ENCODE measurements around the gene FBXO11.

The FBXO11 gene

DNA sequence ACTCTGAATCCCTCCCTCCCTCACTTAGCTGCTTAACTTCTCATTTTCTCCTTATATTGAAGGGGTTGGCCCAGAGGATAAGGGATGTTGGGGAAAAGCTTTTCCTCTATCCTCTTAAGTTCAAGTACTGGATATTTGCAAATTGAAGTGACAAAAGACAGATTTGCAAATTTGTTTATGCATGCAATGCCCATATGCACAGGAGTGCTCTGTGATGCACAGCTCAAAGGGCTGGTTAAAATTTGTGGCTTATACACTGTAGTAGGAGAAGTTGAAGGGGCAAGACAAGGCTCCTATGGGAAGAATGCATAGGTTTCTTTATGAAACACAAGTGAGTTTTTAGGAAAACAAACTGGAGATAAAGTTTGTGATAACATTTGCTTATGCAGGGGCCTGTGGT, 131.7 kb downstream of the FBXO11 start:
- TF ChIP-seq, protein P1, sequence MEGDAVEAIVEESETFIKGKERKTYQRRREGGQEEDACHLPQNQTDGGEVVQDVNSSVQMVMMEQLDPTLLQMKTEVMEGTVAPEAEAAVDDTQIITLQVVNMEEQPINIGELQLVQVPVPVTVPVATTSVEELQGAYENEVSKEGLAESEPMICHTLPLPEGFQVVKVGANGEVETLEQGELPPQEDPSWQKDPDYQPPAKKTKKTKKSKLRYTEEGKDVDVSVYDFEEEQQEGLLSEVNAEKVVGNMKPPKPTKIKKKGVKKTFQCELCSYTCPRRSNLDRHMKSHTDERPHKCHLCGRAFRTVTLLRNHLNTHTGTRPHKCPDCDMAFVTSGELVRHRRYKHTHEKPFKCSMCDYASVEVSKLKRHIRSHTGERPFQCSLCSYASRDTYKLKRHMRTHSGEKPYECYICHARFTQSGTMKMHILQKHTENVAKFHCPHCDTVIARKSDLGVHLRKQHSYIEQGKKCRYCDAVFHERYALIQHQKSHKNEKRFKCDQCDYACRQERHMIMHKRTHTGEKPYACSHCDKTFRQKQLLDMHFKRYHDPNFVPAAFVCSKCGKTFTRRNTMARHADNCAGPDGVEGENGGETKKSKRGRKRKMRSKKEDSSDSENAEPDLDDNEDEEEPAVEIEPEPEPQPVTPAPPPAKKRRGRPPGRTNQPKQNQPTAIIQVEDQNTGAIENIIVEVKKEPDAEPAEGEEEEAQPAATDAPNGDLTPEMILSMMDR (conservative IDR thresholded peaks at IDR 0.05; ENCODE audit: low read depth, low read length): no peak
- DNase-seq (ENCODE audit: low read depth): no peak
- no peak overlapping the region for H3K4me3 ChIP-seq (ENCODE audit: low read length)

DNA sequence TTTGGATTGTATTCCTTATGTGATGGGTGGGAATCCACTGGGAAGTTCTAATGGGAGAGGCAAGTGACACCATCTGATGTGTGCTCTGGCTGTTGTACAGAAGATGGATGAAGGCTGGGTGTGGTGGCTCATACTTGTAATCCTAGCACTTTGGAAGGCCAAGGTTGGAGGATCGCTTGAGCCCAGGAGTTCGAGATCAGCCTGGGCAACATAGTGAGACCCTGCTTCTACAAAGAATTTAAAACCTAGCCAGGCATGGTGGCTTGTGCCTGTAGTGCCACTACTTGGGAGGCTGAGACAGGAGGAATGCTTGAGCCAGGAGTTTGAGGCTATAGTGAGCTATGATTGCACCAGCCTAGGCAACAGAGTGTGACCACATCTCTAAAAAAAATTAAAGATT, 134.0 kb downstream of the FBXO11 start:
- TF ChIP-seq, protein P1 (conservative IDR thresholded peaks at IDR 0.05; ENCODE audit: low read depth, low read length): no peak
- no peak for DNase-seq (ENCODE audit: low read depth)

DNA sequence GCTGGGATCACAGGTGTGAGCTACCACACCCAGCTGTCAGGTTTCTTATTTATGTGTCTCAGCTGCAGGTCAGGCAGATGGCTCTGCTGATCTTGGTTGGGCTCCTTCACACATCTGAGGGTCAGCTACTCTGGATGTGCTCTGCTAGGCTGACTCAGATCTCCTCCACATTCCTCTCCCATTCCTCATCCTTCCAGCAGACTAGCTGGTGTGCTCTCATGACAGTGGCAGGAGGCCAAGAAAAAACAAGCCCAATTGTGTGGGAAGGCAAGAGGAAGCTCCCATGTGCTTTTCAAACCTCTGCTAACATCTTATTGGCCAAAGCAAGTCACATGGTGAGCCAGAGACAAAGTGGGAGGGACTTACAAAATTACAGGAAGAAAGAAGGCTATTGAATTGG, 135.1 kb downstream of the FBXO11 start:
- no peak overlapping the region for H3K4me3 ChIP-seq (ENCODE audit: low read length)
- peak; percentile 82 for DNase-seq (ENCODE audit: low read depth)
- TF ChIP-seq, protein P1 (conservative IDR thresholded peaks at IDR 0.05; ENCODE audit: low read depth, low read length): no peak

More for the DNA sequence above, 134.0 kb downstream of the FBXO11 start:
- no peak overlapping the region for H3K4me3 ChIP-seq (ENCODE audit: low read length)

DNA sequence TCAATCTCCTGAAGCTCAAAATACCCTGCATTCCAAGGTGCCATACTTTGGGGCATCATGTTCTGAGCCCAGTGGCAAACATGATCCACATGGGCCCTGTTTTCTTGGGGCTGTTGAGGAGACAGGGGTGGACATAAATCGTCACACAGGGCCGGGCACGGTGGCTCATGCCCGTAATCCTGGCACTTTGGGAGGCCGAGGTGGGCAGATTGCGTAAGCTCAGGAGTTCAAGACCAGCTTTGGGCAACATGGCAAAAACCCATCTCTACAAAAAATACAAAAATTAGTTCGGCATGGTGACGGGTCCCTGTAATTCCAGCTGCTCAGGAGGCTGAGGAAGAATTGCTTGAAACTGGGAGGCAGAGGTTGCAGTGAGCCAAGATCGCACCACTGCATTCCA, 137.0 kb downstream of the FBXO11 start:
- TF ChIP-seq, protein P1 (conservative IDR thresholded peaks at IDR 0.05; ENCODE audit: low read depth, low read length): no peak
- no peak for DNase-seq (ENCODE audit: low read depth)
- no peak overlapping the region for H3K4me3 ChIP-seq (ENCODE audit: low read length)

DNA sequence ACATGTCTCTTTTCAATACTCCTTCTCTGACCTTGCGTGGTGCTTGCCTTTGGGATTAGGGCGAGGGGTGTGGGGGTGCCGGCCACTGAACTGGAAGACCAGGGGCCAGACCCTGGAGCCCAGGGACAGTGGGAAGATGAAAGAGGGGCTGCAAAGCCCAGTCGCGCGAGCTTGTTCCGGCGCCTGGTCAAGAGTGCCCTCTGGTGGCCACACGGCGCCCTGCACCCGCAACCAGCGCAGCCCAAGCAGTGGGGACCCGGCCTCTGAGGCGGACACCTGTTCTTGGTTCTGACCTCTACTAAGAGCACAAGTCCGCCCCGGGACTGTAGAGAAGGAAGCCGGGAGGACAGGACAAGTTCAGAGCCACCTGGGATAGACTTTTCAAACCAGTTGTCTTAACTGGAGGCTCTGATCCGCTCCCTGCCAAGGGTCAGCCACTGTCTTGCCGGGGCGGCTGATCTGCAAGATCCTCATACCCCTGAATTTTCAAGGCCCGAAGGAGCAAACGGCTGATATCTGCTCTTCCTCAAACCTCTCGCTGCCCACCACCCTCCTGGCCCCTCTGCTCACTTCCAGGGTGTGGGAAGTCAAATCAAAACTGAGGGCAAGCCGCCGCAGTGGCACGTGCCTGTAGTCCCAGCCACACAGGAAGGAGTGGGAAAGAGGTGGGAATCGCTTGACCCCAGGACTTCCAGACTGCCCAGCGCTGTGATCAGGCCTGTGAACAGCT, 138.3 kb downstream of the FBXO11 start:
- H3K4me3 ChIP-seq (ENCODE audit: low read length): no peak overlapping the region
- TF ChIP-seq, protein P1 (conservative IDR thresholded peaks at IDR 0.05; ENCODE audit: low read depth, low read length): peak; percentile 97
- no peak for DNase-seq (ENCODE audit: low read depth)

DNA sequence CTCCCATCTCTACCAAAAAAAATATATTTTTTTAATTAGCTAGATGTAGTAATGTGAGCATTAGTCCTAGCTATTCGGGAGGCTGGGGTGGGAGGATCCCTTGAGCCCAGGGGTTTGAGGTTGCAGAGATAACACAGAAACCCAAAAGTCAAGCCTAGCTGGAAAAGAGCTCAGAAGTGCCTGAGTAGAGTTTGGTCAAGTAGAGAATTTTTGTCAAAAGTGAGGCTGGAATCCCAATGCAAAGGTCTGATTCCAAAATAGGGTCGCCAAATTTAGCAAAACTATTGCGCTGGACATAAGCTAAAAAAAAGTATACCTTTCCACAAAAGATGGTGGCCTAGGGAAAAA, 138.8 kb downstream of the FBXO11 start:
- TF ChIP-seq, protein P1 (conservative IDR thresholded peaks at IDR 0.05; ENCODE audit: low read depth, low read length): no peak

DNA sequence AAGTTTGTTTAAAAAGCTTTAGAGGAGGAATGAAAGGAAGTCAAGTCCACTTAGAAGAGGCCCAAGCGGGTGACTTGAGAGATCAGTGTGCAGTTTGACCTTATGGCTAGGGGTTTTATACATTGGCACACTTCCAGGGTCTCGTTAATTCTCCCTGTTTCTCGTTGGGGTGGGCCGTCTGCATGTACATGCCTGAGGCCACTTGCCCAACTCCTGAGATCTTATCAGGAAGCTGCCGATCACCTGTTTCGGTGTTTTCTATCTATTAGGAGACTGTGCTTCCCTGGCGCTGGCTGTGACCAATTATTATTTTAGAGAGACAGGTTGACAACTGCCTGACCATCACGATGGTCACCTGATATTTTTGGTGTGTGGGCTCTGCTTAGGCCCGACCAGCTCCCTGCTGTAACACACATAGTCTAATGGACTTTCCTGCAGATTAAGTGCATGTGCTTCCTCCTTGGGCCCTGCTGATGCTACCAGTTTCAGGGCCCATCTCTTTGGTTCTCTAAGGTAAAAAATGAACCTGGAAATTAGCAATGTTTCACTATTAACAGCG, 154.4 kb downstream of the FBXO11 start:
- H3K4me3 ChIP-seq (ENCODE audit: low read length): no peak overlapping the region
- peak; percentile 21 for DNase-seq (ENCODE audit: low read depth)
- TF ChIP-seq, protein P1 (conservative IDR thresholded peaks at IDR 0.05; ENCODE audit: low read depth, low read length): no peak

More for the DNA sequence above, 138.8 kb downstream of the FBXO11 start:
- no peak overlapping the region for H3K4me3 ChIP-seq (ENCODE audit: low read length)
- DNase-seq (ENCODE audit: low read depth): no peak
